GM12891 (cell line): ENCODE measurements around the gene DDI2.

Source experiments
- PAX5 ChIP-seq: IDR thresholded peaks from 2 replicates; pipeline ENCODE4 v1.6.1; 2011; ENCODE audit warnings: low read length, moderate library complexity, mild to moderate bottlenecking; ENCODE audit not compliant: insufficient read depth, severe bottlenecking
- POLR2A ChIP-seq: IDR thresholded peaks from 2 replicates; pipeline ENCODE4 v1.6.1; 2011; ENCODE audit warnings: low read depth, low read length, control low read depth
- POLR2AphosphoS5 ChIP-seq: IDR thresholded peaks from 2 replicates; pipeline ENCODE4 v1.6.1; 2011; ENCODE audit warnings: low read depth, low read length, control low read depth
- POU2F2 ChIP-seq: IDR thresholded peaks from 2 replicates; pipeline ENCODE4 v1.6.1; 2011; ENCODE audit warnings: low read depth, mild to moderate bottlenecking, control low read depth, low read length, moderate library complexity
- TAF1 ChIP-seq: IDR thresholded peaks from 2 replicates; pipeline ENCODE4 v1.6.1; 2011; ENCODE audit warnings: low read depth, low read length, control low read depth

DNA sequence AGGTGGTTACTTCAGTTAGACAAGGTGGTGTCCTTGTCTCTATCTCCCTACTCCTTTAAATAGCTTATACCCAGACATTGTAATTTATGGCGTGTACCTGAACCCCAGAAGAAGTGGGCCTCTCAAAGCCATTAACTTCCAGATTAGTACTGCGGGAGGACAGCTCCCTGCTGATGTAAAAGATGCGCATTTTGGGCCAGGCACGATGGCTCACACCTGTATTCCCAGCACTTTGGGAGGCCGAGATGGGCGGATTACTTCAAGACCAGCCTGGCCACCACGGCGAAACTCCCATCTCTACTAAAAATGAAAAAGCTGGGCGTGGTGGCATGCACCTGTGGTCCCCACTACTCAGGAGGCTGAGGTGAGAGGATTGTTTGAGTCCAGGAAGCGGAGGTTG is 51.8 kb downstream of the DDI2 start:
- TF ChIP-seq TAF1 (no peak), PAX5 (no peak), POU2F2 (no peak), POLR2A (no peak), POLR2AphosphoS5 (no peak)
